Keratinocyte (primary cell): ENCODE measurements around the gene MT1B. TPM values are rescaled to one million over a fixed set of nuclear protein-coding genes. Genes with fewer than 3 reads are reported as not detected.
A peak's percentile ranks its signal among the peaks of the same experiment; 100 is the strongest.

Experiments
- DNase-seq: peaks from one replicate; pipeline ENCODE4 v3.0.0-alpha.2; 2011; ENCODE audit warnings: low read depth, missing footprints, low spot score
- FAIRE-seq: peaks from 2 replicates; lab custom pipeline; 2011; peaks lifted over from hg19 to GRCh38; lab: Jason Lieb, UNC
- H2AFZ ChIP-seq: 2 replicates; pipeline ENCODE4 v1.6.0; 2012; ENCODE audit warnings: low read length, control low read depth, inconsistent platforms; ENCODE audit not compliant: control insufficient read depth
- H3K27ac ChIP-seq: 2 replicates; pipeline ENCODE4 v1.5.1; 2011; ENCODE audit warnings: low read length; ENCODE audit not compliant: control insufficient read depth, insufficient read depth
- H3K27me3 ChIP-seq: 3 replicates; pipeline ENCODE4 v1.6.0; 2011; ENCODE audit warnings: low read length; ENCODE audit not compliant: control insufficient read depth, insufficient read depth; ENCODE audit errors: extremely low read depth
- H3K36me3 ChIP-seq, 2 experiments: 2 replicates in 1 of 2; 3 replicates in 1 of 2; pipeline ENCODE4 v1.5.1; 2011; ENCODE audit warnings: low read length in 2 of 2, mild to moderate bottlenecking in 1 of 2; ENCODE audit not compliant: control insufficient read depth in 2 of 2, insufficient read depth in 2 of 2; ENCODE audit errors: extremely low read depth in 1 of 2
- H3K4me1 ChIP-seq: 3 replicates; pipeline ENCODE4 v1.5.1; 2011; ENCODE audit warnings: low read length; ENCODE audit not compliant: control insufficient read depth, insufficient read depth; ENCODE audit errors: extremely low read depth
- H3K4me2 ChIP-seq: 3 replicates; pipeline ENCODE4 v1.6.0; 2011; ENCODE audit warnings: low read depth, low read length; ENCODE audit not compliant: control insufficient read depth, insufficient read depth; ENCODE audit errors: extremely low read depth
- H3K4me3 ChIP-seq, 3 experiments: fragments of 200-600 bp in 1 of 3; sonication (generic) in 1 of 3; 2 replicates in 2 of 3; 3 replicates in 1 of 3; pipeline ENCODE4 v1.5.1; 2011 to 2016; ENCODE audit warnings: low read length in 3 of 3, mild to moderate bottlenecking in 3 of 3, control low read depth in 2 of 3, inconsistent platforms in 1 of 3, low read depth in 1 of 3, mixed read lengths in 1 of 3, mixed run types in 1 of 3, moderate library complexity in 1 of 3; ENCODE audit not compliant: control insufficient read depth in 2 of 3, insufficient read depth in 2 of 3; ENCODE audit errors: extremely low read depth in 1 of 3
- H3K79me2 ChIP-seq: 2 replicates; pipeline ENCODE4 v1.6.0; 2012; ENCODE audit warnings: low read length; ENCODE audit not compliant: control insufficient read depth, insufficient read depth
- H3K9ac ChIP-seq: 3 replicates; pipeline ENCODE4 v1.6.0; 2011; ENCODE audit warnings: low read length; ENCODE audit not compliant: control insufficient read depth, insufficient read depth; ENCODE audit errors: extremely low read depth
- H3K9me1 ChIP-seq: 3 replicates; pipeline ENCODE4 v1.6.0; 2011; ENCODE audit warnings: low read length; ENCODE audit not compliant: control insufficient read depth, insufficient read depth; ENCODE audit errors: extremely low read depth
- H3K9me3 ChIP-seq: 2 replicates; pipeline ENCODE4 v1.5.1; 2012; ENCODE audit warnings: low read depth, low read length; ENCODE audit not compliant: control insufficient read depth
- H4K20me1 ChIP-seq: 3 replicates; pipeline ENCODE4 v1.6.0; 2011; ENCODE audit warnings: low read length; ENCODE audit not compliant: control insufficient read depth, insufficient read depth; ENCODE audit errors: extremely low read depth
- CTCF ChIP-seq, 3 experiments: IDR thresholded peaks in 1 of 3; conservative IDR thresholded peaks in 1 of 3; optimal IDR thresholded peaks in 1 of 3; 2 replicates in 2 of 3; 3 replicates in 1 of 3; pipeline versions ENCODE3 to v1.5.1; 2011; ENCODE audit warnings: low read length in 3 of 3, mild to moderate bottlenecking in 3 of 3, moderate library complexity in 2 of 3, control low read depth in 1 of 3, inconsistent platforms in 1 of 3; ENCODE audit not compliant: insufficient read depth in 2 of 3; ENCODE audit errors: extremely low read depth in 1 of 3
- EZH2 ChIP-seq: IDR thresholded peaks from one replicate; pipeline ENCODE4 v1.6.1; 2012; ENCODE audit warnings: inconsistent platforms, mild to moderate bottlenecking, low read length, moderate library complexity
- dilution Hi-C: fragments of 300-500 bp; cut with MboI; formaldehyde crosslinking; loops from one replicate; pipeline ENCODE4 v1.7.0; 2020; ENCODE audit warnings: low sequenced_read_pairs; ENCODE audit not compliant: extremely low pct_ligation_motif_present
- polyA plus RNA-seq, 5 experiments: library from polyadenylated mRNA; depleted of rRNA in 3 of 5; stranded (reverse) in 3 of 5; stranded (forward) in 1 of 5; unstranded in 1 of 5; fragments of >200 nt; gene quantifications; 1 replicate in 1 of 5; 2 replicates in 3 of 5; 3 replicates in 1 of 5; pipeline versions ENCODE4 v1.2.1 to v1.2.3, GENCODE V29; 2011 to 2012; ENCODE audit warnings: missing spikeins in 2 of 5, low read depth in 1 of 5, low replicate concordance in 1 of 5

Gene MT1B
- polyA plus RNA-seq, 1 donor (not counting 4 experiments of a cell fraction or from before 2014, with no cell fraction given): not detected

GRCh38 chr16:56667581-56668571 lies 16.2 kb downstream of the MT1B start, which contains the start of gene MT1G:
Gene MT1G (minus strand): TSS chr16:56668065. CDS start chr16:56667993, 72 bp downstream.
- Histone ChIP-seq H3K9ac (no peak within 1 kb of the TSS), H3K79me2 (no peaks in the 10 kb centered on the region), H3K4me3 (peak within 1 kb of the TSS in 1 of 3 experiments; percentile 23), H3K4me1 (peaks cover 14% of the 10 kb centered on the region), H4K20me1 (no peaks in the 10 kb centered on the region), H2AFZ (peak within 1 kb of the TSS; percentile 39), H3K9me3 (no peaks in the 10 kb centered on the region), H3K36me3 (no peaks in the 10 kb centered on the region), H3K27me3 (peaks cover 43% of the 10 kb centered on the region), H3K4me2 (peak within 1 kb of the TSS; percentile 76), H3K9me1 (no peaks in the 10 kb centered on the region), H3K27ac (no peak within 1 kb of the TSS)
- dilution Hi-C loops: no loop called here
- no peak for DNase-seq
- peak; percentile 72 for TF ChIP-seq EZH2
- no peak for TF ChIP-seq CTCF (optimal IDR thresholded peaks at IDR 0.05 in 1 of 3, IDR thresholded peaks at IDR 0.05 in 1 of 3, conservative IDR thresholded peaks at IDR 0.05 in 1 of 3; ENCODE audit: extremely low read depth in 1 of 3, insufficient read depth in 2 of 3, low read length in 3 of 3)
- no peak for FAIRE-seq

GRCh38 chr16:56669005-56669839 lies 17.5 kb downstream of the MT1B start, which contains the start of gene MT1H:
Gene MT1H (plus strand): TSS chr16:56669814. CDS start chr16:56669885, 71 bp downstream.
- dilution Hi-C loops: no loop called here

More at GRCh38 chr16:56669005-56669839, 17.5 kb downstream of the MT1B start, which contains the start of gene MT1H:
- H3K4me1 ChIP-seq: peaks cover 14% of the 10 kb centered on the region
- FAIRE-seq (peak; percentile 34), DNase-seq (no peak)
- H3K9me1 ChIP-seq: no peaks in the 10 kb centered on the region
- H3K9ac ChIP-seq: no peak within 1 kb of the TSS
- H4K20me1 ChIP-seq: no peaks in the 10 kb centered on the region
- H3K79me2 ChIP-seq: no peaks in the 10 kb centered on the region
- TF ChIP-seq CTCF (optimal IDR thresholded peaks at IDR 0.05 in 1 of 3, IDR thresholded peaks at IDR 0.05 in 1 of 3, conservative IDR thresholded peaks at IDR 0.05 in 1 of 3; ENCODE audit: extremely low read depth in 1 of 3, insufficient read depth in 2 of 3, low read length in 3 of 3) (no peak), EZH2 (no peak)
- peaks cover 36% of the 10 kb centered on the region for H3K27me3 ChIP-seq
- H3K9me3 ChIP-seq: no peaks in the 10 kb centered on the region
- no peak within 1 kb of the TSS for H3K4me3 ChIP-seq
- peak within 1 kb of the TSS; percentile 50 for H3K4me2 ChIP-seq
- H3K27ac ChIP-seq: no peak within 1 kb of the TSS
- no peaks in the 10 kb centered on the region for H3K36me3 ChIP-seq
- no peak within 1 kb of the TSS for H2AFZ ChIP-seq
